OCI-M2 (cell line): ENCODE data around the gene TPM3.
"Not testable (repeated sequence)": the region's sequence is repeated elsewhere in the genome, so short reads cannot be mapped to it uniquely, and the experiment has no call there.

Experiments used
- DNase-seq: peaks from one replicate; lab custom pipeline; 2025; ENCODE audit not compliant: unreplicated experiment; lab: John Stamatoyannopoulos, UW

TPM3 gene

DNA sequence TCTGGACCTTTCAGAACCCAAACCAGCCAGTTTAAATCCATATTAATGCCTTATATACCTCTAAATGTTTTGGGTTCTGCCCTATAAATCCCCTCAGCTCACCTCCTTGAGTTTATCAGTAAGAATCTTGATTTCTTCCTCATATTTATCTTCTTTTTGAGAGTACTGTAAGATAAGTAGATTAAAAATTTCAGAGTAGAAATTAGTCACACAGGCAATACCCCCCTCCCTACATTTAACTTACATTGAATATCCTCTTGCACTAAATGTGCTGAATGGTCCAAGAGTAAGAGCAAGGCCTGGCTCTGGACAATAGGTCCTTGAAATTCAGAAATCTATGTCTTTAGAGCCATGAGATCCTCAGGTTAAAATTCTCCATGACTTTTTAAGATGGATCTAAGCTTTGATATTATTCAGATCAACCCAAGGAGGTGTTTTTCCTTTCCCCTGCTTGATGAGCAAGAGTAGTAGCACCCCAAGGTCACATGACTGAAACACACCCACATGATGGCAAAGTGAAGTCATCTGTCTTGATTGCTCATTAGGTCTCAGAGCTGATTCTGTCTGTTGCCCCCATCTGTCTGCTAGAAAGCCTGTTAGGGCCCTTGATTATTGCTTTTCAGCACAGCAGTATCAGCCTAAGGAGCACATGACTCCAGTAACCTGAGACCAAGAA is 21.2 kb downstream of the TPM3 start:
- no peak for DNase-seq

- DNase-seq: no peak
Measured at GRCh38 chr1:154167461-154167860, 24.4 kb downstream of the TPM3 start.

GRCh38 chr1:154166207-154166606 is 25.7 kb downstream of the TPM3 start:
- no peak for DNase-seq

DNA sequence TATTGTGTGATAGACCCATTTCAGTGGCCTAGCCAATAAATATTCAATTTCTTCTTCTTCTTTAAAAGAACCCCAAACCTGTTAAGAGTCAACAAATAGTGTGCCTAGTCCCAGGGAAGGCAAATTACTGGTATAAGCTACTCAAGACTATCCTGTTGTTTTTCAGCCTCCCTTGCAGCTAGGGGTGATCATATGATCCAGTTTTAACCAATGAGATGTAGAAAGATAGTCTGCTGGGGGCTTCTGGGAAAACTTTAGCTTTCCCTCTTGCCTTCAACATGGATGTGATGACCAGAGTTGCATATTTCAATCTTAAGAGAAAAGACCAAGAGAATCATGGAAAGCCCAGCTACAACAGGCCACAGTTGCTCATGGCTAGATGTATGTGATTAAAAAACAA is 32.3 kb downstream of the TPM3 start:
- DNase-seq: no peak

- no peak for DNase-seq
Measured at GRCh38 chr1:154158307-154159125, 33.4 kb downstream of the TPM3 start.

- peak; percentile 33 for DNase-seq
Measured at GRCh38 chr1:154157520-154158306, 34.2 kb downstream of the TPM3 start.

GRCh38 chr1:154155251-154155650 is 36.6 kb downstream of the TPM3 start:
- DNase-seq: no peak

- DNase-seq: no peak
Measured at GRCh38 chr1:154154534-154155191, 37.2 kb downstream of the TPM3 start, which contains the start of gene NUP210L. NUP210L (minus strand) TSS chr1:154155073.

- DNase-seq: no peak
Measured at GRCh38 chr1:154154053-154154452, 37.8 kb downstream of the TPM3 start.

DNA sequence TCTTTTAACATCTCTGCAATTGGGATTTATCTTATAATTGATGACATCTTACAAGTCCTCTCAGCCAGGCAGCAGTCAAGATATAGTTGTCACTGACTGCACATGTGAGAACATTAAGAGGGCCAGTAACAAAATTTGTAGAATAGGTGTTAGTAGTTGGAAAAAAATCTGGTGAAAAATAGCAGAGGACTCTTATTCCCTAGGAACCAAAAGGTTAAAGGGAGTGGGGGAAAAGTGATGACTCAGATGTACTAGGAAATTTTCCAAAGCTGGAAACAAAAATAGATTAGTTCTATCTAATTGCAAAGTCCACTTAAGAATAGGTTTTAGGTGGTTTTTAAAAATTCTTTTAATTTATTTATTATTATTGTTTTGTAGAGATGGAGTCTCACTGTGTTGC is 40.6 kb downstream of the TPM3 start:
- no peak for DNase-seq

GRCh38 chr1:154148807-154149206 is 43.1 kb downstream of the TPM3 start:
- no peak for DNase-seq

GRCh38 chr1:154147505-154147904 is 44.4 kb downstream of the TPM3 start:
- not testable (repeated sequence) for DNase-seq

DNA sequence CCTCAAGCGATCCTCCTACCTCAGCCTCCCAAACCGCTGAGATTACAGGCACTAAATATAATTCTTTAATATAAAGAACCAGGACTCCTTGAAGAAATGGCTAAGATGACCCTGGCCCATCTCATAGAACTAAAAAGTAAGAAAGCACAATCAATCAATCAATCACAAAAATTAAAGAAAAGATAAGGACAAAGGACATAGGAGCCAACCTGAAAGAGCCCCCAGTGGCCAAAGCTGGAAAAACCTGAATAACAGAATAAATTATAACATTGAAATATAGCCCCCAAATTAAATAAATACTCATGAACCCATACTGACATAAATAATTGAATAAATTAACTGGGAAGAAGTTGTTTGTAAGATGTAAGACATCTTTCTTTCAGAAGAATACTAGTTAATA is 45.9 kb downstream of the TPM3 start:
- no peak for DNase-seq

DNA sequence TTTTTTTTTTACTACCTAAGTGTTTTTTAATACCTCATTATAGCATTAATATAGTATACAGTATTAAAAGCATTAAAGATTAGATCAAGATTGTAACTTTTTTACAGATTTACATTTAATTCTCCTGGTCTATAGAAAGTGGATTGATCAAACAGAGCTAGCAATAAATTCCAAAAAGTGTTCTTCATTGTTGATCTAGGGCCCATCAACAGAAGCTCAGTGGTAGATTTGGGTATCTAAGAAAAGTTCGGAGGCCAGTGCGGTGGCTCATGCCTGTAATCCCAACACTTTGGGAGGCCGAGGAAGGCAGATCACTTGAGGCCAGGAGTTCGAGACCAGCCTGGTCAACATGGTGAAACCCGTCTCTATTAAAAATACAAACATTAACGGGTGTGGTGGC is 49.5 kb downstream of the TPM3 start:
- DNase-seq: no peak

- DNase-seq: no peak
Measured at GRCh38 chr1:154141240-154141639, 50.7 kb downstream of the TPM3 start.

DNA sequence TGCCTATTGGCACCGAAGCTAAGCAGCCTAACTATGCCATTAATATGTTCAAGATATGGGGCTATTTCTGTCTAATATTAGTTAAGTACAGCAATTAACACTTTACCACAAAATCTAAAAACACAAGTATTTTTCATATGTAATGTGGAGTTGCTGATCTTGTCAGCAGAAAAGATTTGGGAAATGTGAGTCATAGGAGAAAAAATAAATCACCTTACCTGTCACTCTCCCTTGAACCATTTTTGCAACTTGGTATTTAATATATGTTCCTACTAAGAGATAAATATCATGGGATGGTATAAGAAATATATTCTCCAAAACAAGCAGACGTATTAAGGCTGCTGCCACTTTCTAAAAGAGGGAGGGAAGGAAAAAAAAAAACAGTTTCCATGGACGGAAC is 54.0 kb downstream of the TPM3 start:
- no peak for DNase-seq

GRCh38 chr1:154133256-154133655 is 58.6 kb downstream of the TPM3 start:
- no peak for DNase-seq

- no peak for DNase-seq
Measured at GRCh38 chr1:154129391-154129970, 62.4 kb downstream of the TPM3 start.

- not testable (repeated sequence) for DNase-seq
Measured at GRCh38 chr1:154123205-154123604, 68.7 kb downstream of the TPM3 start.

- DNase-seq: no peak
Measured at GRCh38 chr1:154117642-154118041, 74.3 kb downstream of the TPM3 start.

GRCh38 chr1:154115180-154115579 is 76.7 kb downstream of the TPM3 start:
- DNase-seq: no peak
